T-helper 9 cell (primary cell): ENCODE results near the gene ROBO1.

Experiments
- DNase-seq: peaks from one replicate; pipeline ENCODE4 v3.0.0-alpha.2; 2020

ROBO1 gene

DNA sequence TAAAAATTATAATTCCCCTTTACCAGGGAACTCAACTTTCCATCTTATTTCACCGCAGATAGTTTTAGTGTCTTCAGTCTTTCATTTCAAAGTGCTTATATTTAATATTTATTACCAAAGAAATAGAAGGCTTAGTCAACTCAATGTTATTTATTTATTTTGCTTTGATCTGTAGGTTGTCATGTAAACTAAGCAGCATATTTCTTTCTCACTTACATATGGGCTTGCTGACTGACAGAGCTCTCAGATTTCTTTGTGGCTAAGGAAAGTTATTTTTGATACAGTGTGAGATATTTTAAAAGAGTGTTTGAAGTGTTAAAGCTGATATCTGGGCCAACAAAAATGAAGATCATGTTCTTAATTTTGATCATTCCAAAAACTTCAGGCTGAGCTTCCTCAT lies 331.4 kb downstream of the ROBO1 start:
- DNase-seq = no peak

DNA sequence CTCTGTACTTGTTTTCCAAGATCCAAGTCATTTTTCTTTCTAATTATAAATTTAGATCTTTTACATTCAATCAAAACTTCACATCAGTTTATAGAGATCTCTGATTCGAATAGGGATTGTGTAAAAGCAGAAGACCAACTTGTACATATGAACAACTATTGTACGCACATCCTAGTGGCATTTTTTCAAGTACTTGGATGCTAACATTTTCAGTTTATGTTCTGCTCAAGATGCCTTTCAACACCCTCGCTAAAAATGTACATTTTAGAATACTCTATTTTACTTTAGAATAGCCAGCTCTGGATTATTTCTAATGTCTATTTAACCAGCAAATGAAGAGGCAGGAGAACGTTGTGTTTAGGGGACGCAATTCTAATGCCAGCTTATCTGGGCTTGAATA lies 340.7 kb downstream of the ROBO1 start:
- DNase-seq = no peak

DNA sequence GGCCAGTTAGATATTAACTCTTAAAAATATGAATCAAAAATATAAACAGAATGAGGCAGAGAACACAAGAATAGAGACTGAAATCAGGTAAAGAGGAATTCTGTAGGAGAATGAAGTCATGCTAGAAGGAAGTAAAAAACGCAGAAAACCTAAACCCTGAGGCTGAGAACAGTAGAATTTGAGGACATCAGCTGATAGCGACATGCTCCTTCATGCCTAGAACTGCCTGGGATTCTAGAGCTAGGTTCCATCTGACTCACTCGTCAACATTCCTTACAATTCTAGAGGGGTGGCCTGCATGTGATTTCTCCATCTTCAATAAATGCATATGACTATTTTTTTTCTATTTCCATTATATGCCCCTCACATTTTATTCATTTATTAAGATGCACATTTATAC lies 343.0 kb downstream of the ROBO1 start:
- no peak for DNase-seq

DNA sequence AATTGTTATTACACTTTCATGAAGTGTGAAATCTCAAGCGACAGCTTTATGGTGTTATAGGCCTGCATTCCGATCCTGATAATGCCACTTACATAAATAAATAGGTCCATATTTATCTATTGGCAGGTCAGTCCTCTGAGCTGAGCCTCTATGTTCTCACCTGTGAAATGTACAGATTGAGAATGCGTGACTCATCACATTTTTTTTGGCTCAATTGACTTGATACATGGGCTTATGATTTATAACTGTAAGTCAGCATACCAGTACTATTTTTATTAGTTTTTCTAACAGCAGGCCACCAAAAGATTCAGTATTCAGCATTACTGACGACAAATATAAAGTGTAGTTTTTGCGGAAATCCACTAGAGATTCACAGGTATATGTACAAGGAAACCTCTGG lies 344.4 kb downstream of the ROBO1 start:
- DNase-seq = no peak

DNA sequence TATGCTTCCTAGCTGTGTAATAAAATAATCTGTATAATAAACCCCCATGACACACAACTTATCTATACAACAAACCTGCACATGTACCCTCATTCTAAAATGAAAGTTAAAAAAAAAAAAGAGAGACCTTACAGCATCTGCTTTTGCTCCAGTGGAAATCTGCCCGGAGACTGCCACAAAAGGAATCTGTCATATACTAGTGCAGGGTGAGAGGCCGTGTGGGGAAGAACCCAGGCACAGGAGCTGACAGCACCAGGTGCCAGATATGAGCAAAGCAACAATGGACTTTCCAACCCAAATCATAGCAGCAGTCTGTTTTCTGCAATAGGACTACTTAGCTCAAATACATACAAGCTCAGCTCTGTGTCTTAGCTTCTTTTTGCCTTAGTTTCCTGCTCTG lies 346.5 kb downstream of the ROBO1 start:
- no peak for DNase-seq

DNA sequence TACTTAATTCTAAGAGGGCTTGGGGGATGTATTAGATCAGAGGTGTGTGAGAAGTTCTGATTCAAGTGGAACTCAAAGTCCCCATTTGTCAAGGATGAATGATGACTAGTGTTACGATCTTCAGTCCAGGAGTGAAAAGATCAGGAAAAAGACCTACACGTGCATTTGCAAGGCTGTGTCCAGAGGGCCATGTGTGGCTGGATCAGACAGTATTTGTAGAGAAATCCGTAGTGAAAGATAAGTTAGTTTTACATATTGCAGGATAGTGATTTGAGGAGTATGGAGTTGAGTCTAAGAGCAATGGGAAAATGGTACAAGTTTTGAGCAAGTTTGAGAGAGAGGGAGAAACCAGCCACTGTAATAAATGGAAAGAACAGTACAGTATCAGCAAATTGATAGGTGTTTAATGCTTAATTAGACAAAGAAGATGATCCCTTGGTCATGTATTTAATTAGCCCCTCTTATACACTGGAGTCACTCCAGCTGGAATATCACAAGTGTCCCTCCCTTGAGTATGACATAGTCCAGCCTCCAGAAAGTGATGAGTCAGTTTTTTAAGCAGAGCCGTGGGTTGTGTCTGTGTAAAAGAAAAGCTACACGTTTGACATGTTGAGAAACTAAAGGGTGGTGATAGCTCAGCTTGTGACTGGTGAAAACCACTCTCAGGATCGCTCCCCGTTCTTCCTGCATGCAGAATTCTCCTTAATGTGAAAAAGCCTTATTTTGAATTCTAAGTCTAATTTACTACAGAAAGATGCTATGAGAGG lies 348.8 kb downstream of the ROBO1 start:
- DNase-seq = no peak

DNA sequence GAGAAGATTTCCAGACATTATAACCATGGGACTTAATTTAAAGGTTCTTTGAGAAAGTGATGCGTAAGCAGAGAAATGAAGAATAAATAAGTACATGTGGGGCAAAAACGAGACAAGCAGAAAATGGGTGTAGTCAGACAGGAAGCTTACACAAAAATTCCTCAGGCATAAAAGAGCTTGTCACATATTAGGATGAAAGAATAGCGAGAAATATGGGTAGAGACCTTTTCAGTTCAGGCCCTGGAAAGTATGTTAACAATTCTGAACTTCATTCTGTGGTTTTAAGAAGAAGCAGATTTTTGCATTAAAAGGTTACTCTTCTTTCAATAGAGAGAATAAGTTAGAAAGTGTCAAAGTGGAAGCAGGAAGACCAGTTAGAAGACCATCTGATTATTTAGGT lies 352.4 kb downstream of the ROBO1 start:
- DNase-seq = no peak

DNA sequence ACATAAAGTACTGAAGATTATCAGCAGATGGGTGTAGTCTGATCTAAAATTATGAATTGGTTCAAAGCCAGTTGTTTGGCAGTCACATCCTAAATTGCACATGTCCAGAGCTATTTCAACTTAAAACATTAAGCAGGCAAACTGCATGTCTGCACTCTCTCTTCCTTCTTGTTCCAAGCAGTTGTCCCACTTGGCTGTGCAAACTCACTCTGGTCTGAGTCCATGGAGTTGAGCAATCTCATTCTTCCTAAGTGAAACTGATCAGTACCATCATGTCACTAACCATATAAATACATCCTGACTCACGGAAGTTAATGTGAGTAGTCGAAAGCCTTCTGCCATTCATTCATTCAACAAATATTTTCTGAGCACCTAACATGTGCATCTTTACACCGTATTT lies 353.0 kb downstream of the ROBO1 start:
- DNase-seq = no peak

DNA sequence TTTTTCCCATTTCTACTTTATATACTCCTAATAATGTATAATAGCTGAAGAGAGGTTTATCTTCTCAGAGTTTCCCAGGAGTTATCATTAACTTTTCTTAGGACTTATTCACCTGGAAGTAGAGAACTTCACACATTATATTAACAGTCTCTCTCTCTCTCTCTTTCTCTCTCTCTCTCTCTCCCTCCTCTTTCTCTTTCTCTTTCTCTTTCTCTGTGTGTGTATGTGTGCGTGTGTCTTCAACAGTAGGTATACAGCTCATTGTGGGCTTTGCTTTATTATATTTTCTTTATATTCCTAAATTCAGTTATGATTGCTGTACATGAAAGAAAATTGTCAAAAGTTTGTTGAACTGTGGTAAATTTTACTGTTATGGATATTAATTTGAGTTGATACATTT lies 353.8 kb downstream of the ROBO1 start:
- no peak for DNase-seq

DNA sequence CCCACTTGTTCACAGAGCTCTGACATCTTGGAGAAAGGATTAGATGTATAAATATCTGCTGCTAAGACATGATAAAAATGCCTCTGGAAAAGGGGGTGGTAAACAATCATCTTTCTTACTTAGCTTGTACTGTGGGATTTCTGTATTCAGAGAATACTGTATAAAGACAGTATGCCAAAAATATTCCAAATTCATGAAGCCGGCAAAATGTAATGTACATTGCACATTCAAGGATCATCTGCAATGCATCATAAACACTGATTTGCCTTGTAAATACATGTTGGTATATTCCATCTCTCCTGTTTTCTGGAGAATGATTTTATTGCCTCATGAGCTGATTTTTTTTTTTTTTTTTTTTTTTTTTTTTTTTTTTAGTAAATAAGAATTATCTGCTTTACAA lies 355.3 kb downstream of the ROBO1 start:
- DNase-seq = no peak

DNA sequence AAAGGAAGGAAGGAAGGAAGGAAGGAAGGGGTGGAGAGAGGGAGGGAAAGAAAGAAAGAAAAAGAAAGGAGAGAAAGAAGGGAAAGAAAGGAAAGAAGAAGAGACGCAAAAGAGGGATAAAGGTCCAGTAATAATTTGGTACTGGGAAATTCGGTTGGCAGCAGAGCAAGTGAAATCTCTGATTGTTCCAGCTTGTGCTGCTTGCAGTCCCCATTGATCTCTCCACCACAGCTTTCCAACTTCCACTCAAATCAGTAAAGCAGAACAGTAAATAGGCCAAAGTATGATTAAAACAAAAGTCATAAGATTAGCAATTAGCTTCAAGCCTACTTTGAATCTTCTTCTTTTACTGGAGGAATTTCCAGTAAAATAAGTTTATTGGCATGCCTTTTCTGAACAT lies 357.2 kb downstream of the ROBO1 start:
- DNase-seq = no peak

DNA sequence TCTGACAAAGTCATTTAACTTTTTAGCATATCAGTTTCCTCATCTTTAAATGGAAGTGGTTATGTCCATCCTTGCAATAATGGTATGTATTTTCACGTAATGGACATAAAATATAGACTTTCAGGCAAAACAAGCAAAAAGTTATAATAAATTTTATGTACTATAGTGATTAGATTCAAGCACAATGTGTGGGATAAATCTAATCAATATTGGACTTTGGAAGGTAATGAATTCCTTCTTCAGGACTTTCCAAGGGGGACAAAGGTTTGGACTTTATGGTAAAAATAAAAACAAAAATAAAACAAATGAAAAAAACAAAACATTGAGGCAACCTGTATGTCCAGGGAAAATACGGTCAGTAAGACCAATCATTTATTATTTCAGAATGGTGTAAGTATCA lies 357.7 kb downstream of the ROBO1 start:
- DNase-seq = no peak

DNA sequence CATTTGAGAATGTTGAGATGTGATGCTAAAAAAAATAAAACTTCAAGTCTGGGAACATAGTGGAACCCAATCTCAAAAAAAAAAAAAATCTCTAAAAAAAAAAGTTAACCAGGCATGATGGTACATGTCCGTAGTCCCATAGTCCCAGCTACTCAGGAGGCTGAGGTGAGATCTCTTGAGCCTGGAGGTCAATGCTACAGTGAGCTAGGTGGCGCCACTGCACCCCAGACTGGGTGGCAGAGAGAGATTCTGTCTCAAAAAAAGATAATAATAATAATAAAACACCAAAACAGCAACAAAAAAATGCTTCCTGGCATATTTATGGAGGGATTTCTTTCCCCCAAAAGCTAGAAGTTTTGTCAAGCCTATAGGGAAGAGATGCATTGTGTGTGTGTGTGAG lies 361.6 kb downstream of the ROBO1 start:
- no peak for DNase-seq

DNA sequence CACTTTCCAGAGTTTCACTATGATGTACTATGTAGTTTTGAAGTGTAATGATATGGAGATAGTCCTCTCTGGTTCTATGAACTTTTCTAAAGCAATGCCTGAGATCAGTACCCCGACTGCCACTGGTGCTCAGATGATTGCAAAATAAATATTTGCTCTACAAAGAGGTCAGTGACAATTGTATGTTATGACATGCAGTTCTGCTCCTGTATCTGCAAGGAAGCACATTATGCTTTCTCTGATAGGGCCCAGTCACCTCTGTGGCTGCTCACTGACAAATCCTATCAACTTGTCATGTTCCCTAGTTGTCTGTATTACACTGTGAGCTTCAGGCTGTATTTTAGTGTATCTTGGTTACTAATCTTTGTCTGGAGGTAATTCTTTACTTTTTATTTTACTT lies 362.6 kb downstream of the ROBO1 start:
- DNase-seq = no peak

DNA sequence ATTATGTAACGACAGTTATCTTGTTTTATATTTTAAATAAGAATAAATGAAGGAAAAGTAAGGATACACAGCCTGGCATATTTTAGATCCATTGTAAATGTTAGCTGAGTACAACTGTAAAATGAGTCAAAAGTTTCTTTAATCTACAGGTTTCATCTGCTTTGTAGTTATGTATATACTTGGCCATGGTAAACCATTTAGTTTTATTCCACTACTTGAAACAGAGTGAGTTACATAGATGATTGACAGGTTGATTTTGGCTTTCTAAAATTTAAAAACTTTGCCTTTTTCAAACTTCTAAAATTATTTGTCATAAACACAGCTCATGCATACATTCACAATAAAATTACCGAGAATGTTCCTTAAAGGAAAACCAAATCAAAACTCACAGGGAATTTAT lies 371.2 kb downstream of the ROBO1 start:
- DNase-seq = no peak

DNA sequence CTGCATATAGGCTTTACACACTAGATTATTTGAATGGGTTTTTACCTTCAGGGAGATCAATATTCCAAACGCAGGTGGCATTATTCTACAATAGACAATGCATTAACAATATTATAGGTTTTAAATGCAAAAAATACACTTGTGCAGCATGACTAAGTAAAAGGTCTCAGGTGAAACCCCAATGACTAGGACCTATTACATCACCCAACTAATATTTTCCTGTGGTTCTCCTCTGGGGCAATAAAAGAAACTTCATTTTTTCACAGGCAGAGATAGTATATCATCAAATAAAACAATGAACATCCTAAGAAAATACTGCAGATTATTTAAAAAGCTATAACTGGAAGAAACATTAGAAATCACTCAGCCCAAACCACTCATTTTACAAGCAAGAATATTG lies 375.3 kb downstream of the ROBO1 start:
- DNase-seq = no peak

DNA sequence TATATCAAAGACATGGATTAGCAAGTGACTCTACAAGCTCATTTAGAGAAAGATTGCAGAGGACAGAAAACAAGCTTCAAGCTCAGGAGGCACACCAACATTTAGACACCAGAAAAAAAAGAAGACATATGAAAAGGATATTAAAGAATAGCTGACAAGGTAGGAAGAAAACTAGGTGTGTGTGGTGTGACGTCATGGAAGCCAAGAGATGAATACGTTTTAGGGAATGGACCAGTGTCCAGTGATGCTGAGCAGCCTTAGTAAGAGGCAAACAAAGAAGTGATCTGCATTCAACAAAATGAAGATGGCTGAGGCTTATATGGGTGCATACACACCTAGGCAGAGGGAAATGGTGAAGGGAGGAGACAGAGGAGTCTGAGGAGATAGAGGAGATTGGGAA lies 377.4 kb downstream of the ROBO1 start:
- DNase-seq = no peak

DNA sequence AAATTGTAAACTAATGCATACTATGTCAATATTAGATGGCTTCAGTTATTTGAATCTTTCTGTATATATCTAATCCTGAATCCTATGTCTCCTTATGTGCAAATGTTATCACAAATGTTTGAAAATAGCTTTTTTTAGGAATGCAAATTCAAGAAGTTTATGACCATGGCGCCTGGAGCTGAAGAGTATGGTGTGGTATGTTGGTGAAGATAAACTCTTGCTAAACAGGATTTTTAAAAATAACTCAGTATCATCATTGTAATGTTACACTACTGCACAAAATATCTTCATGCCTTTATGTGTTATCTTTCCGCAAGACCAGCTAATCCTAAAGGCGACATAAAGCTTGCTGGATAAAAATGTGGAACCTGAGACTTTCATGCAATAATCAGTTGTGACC lies 382.6 kb downstream of the ROBO1 start:
- no peak for DNase-seq

DNA sequence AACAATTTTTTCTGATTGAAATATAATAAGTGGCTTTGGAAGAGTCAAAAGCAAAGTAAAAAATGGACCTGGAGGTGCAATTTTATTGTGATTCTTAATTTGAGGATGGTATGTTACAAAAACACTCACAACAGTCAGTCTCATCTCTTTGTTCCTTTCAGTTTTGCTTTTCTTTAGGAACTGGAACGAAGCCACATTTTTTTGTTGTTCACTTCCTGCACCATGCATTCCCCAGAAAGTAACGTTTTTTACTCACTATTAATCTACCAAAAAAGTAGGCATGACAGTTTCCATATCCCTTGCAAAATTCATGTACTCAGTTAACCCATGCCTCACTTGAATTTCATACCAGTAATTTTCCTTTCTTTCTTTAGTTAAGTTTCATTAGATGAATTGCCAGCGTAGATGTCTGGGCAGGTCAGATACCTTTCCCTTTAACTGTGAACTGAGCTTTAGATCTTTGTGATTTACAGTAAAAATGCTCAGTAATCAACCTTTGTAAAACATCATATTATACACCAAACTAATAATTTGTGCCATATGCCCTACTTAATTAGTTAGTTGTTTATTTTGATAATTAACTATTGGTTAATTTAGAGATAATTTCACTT lies 384.3 kb downstream of the ROBO1 start:
- DNase-seq = no peak

DNA sequence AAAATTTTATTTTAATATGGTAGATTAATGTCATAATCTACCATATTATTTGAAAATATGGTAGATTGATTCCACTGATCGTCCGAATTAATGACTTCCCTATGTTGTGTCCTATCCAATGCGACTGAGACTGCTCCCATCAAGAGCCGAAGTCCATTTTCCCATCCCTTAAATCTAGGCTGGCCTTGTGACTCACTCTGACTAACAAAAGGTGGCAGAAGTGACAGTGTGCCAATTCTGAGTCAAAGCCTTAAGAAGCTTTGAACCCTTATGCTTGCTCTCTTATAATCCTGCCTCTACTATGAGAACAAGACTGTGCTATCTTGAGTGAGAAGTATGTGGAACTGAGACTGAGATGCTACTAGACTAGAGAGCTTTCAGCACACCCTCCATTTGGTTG lies 387.2 kb downstream of the ROBO1 start:
- no peak for DNase-seq

DNA sequence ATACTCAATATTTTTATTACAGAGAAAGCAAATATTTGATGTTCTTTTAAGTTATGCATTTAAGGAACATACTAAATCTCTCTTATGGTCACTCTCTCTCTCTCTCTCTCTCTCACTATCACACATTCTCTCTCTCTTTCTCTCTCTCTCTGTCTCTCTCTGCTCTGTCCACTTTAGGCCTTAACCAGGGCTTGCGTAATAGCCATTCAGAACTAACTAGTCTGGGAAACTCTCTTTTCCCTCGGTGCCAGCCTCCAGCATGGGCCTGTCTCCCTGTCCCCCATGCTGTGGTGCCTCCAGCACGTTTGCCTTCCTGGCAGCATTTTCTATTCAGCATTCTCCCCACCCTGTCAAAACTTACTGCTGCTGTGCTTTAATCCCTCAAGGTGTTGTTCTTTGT lies 389.7 kb downstream of the ROBO1 start:
- DNase-seq = no peak

DNA sequence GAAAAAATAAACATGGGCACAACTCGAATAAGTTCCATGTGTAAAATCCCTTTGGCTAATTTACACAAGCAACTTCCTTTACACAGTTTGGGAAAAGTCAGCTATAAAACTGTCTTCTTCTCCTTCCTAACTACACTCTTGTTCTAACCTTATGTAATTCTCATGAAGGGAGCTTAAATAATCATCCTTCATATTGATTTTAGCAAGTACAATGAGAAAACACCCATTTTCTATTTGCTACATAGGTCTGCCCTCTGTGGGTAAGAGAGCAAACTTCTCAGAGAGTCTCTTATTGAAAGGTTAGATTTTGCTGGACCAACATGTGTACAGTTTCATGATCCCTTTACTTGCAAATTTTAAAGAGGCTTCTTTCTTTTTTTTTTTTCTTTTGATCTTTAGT lies 398.5 kb downstream of the ROBO1 start:
- DNase-seq = no peak

DNA sequence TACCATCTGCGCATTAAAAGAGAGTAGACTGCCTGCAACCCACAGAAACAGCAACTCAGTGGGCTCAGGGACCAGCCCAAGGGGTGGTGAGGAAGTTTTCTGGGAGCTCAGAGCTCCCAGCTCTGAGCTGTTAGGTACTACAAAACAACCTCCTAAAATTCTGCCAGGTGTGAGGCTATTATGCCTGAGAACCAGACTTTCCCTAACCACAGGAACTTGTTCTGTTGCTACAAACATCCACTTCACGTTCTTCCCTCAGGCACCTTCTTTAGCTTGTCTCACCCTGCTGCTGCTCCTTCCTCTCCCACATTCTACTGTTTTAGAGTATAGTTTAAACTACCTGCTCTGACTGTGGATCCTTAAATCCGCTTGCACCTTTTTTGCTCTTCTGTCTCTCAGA lies 399.4 kb downstream of the ROBO1 start:
- DNase-seq = no peak

DNA sequence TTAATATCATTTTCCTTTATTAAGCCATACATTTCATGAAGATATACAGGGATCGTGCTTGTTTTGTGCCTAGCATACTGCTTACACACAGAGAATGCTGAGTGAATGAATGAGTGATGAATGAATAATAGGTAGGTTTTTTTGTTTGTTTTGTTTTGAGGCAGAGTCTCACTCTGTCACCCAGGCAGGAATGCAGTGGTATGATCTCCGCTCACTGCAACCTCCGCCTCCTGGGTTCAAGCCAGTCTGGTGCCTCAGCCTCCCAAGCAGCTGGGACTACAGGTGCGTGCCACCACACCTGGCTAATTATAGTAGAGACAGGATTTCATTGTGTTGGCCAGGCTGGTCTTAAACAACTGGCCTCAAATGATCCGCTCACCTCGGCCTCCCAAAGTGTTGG lies 400.0 kb downstream of the ROBO1 start:
- no peak for DNase-seq

DNA sequence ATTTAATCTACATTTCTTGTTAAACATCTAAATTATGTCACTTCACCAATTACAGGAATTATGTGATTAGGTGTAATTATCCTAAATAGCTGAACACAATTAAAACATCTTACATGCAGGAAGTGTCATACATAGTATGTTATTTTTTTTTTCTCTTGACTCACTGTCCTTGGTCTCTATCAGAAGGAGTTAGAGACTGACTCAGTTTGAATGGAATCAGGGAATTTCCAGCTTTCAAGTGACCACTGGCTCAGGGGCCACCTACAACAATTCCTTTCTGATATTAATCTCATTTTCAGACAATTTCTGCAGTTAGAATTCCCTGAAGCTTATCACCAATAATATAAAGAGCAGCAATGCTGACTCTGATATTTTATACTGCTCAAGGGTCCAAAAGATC lies 400.7 kb downstream of the ROBO1 start:
- DNase-seq = no peak
